ENCODE measurements around the gene TADA2B.

- no peak for TF ChIP-seq EZH2phosphoT487 (IDR thresholded peaks at IDR 0.05; ENCODE audit: insufficient read depth, low read depth)
- no peak for TF ChIP-seq EZH2 (IDR thresholded peaks at IDR 0.05; ENCODE audit: insufficient read depth, poor library complexity, severe bottlenecking)
These were observed 1.2 kb upstream of the TADA2B start for GRCh38 chr4:7041801-7042502.
